WTC11 (cell line): ENCODE data around the gene UGT2A1. TPM values are rescaled to one million over a fixed set of nuclear protein-coding genes. Genes with fewer than 3 reads are reported as not detected.

Experiments used
- ATAC-seq: fragments of 200-7000 bp; cut with Tn5 transposase; 2 replicates; pipeline ENCODE4 v1.10.0; 2021; ENCODE audit warnings: mild to moderate bottlenecking, moderate library complexity
- CTCF ChIA-PET: fragments of 300-600 bp; sonication (Branson Sonifier 250); formaldehyde crosslinking; loops from one replicate; lab custom pipeline; 2021; ENCODE audit warnings: antibody characterized with exemption; lab: Charles Lee
- POLR2A ChIA-PET: fragments of 350-600 bp; sonication (Branson Sonifier 250); formaldehyde crosslinking; loops from one replicate; lab custom pipeline; 2021; ENCODE audit warnings: antibody characterized with exemption; lab: Charles Lee
- DNase-seq: peaks from one replicate; pipeline ENCODE4 v3.0.0; 2021; ENCODE audit warnings: low spot score
- H3K27ac Mint-ChIP-seq: 2 replicates; pipeline ENCODE4 v1.8.0; 2021; ENCODE audit warnings: mixed read lengths
- H3K27me3 Mint-ChIP-seq: 2 replicates; pipeline ENCODE4 v1.8.0; 2021; ENCODE audit warnings: low read depth, mild to moderate bottlenecking, moderate library complexity, mixed read lengths
- H3K36me3 Mint-ChIP-seq: 2 replicates; pipeline ENCODE4 v1.8.0; 2021; ENCODE audit warnings: mixed read lengths
- H3K4me1 Mint-ChIP-seq: 2 replicates; pipeline ENCODE4 v1.8.0; 2022; ENCODE audit warnings: mixed read lengths
- H3K4me3 Mint-ChIP-seq: 2 replicates; pipeline ENCODE4 v1.8.0; 2021; ENCODE audit warnings: mild to moderate bottlenecking, moderate library complexity, mixed read lengths
- H3K9me3 Mint-ChIP-seq: 2 replicates; pipeline ENCODE4 v1.8.0; 2021; ENCODE audit warnings: mixed read lengths
- AFF4 ChIP-seq: sonication (generic); formaldehyde crosslinking; IDR thresholded peaks from 2 replicates; pipeline ENCODE4 v1.8.1; 2023; ENCODE audit warnings: mild to moderate bottlenecking, missing genetic modification reagents, borderline replicate concordance
- ATF1 ChIP-seq: sonication (generic); formaldehyde crosslinking; IDR thresholded peaks from 2 replicates; pipeline ENCODE4 v1.8.1; 2023; ENCODE audit warnings: mild to moderate bottlenecking, moderate library complexity, missing genetic modification reagents
- GRHL2 ChIP-seq: fragments of 250-450 bp; sonication (Bioruptor Pico); IDR thresholded peaks from 2 replicates; pipeline ENCODE4 v1.8.0; 2022; ENCODE audit warnings: mild to moderate bottlenecking, moderate library complexity; ENCODE audit not compliant: insufficient replicate concordance, severe bottlenecking
- GTF2I ChIP-seq: fragments of 250-450 bp; sonication (Bioruptor Pico); conservative IDR thresholded peaks from 2 replicates; pipeline ENCODE4 v1.4.0; 2021; ENCODE audit warnings: mild to moderate bottlenecking
- MAX ChIP-seq: sonication (generic); formaldehyde crosslinking; IDR thresholded peaks from 2 replicates; pipeline ENCODE4 v1.8.0; 2022; ENCODE audit warnings: mild to moderate bottlenecking, missing genetic modification reagents
- NFYB ChIP-seq: sonication (generic); formaldehyde crosslinking; conservative IDR thresholded peaks from 2 replicates; pipeline ENCODE4 v1.8.0; 2022; ENCODE audit warnings: low read depth, missing genetic modification reagents
- NR1H2 ChIP-seq: sonication (generic); formaldehyde crosslinking; IDR thresholded peaks from 2 replicates; pipeline ENCODE4 v1.9.0; 2021; ENCODE audit warnings: mild to moderate bottlenecking, moderate library complexity, missing genetic modification reagents
- NR3C1 ChIP-seq: sonication (generic); formaldehyde crosslinking; conservative IDR thresholded peaks from 2 replicates; pipeline ENCODE4 v1.8.1; 2023; ENCODE audit warnings: low read depth, mild to moderate bottlenecking, missing genetic modification reagents
- OVOL2 ChIP-seq: fragments of 250-450 bp; sonication (Bioruptor Pico); IDR thresholded peaks from 2 replicates; pipeline ENCODE4 v1.9.0; 2021; ENCODE audit warnings: mild to moderate bottlenecking, borderline replicate concordance
- PRRX2 ChIP-seq: fragments of 250-450 bp; sonication (Bioruptor Pico); IDR thresholded peaks from 2 replicates; pipeline ENCODE4 v1.8.0; 2021; ENCODE audit warnings: mild to moderate bottlenecking
- SMAD4 ChIP-seq: sonication (generic); formaldehyde crosslinking; IDR thresholded peaks from 2 replicates; pipeline ENCODE4 v1.8.0; 2022; ENCODE audit warnings: mild to moderate bottlenecking, missing genetic modification reagents
- TCF7 ChIP-seq: sonication (generic); formaldehyde crosslinking; IDR thresholded peaks from 2 replicates; pipeline ENCODE4 v1.8.0; 2022; ENCODE audit warnings: mild to moderate bottlenecking, low read depth, missing genetic modification reagents, moderate library complexity
- TEAD1 ChIP-seq: sonication (generic); formaldehyde crosslinking; IDR thresholded peaks from 2 replicates; pipeline ENCODE4 v1.8.0; 2022; ENCODE audit warnings: mild to moderate bottlenecking, missing genetic modification reagents
- TP53 ChIP-seq: sonication (generic); formaldehyde crosslinking; IDR thresholded peaks from 2 replicates; pipeline ENCODE4 v1.8.1; 2023; ENCODE audit warnings: mild to moderate bottlenecking, missing genetic modification reagents
- USF1 ChIP-seq: sonication (generic); formaldehyde crosslinking; IDR thresholded peaks from 2 replicates; pipeline ENCODE4 v1.8.0; 2022; ENCODE audit warnings: mild to moderate bottlenecking, missing genetic modification reagents
- USF2 ChIP-seq: sonication (generic); formaldehyde crosslinking; IDR thresholded peaks from 2 replicates; pipeline ENCODE4 v1.8.1; 2023; ENCODE audit warnings: mild to moderate bottlenecking, missing genetic modification reagents, moderate library complexity
- ZNF121 ChIP-seq: sonication (generic); formaldehyde crosslinking; IDR thresholded peaks from 2 replicates; pipeline ENCODE4 v1.8.0; 2023; ENCODE audit warnings: missing genetic modification reagents
- ZNF423 ChIP-seq: fragments of 250-450 bp; sonication (Bioruptor Pico); IDR thresholded peaks from 2 replicates; pipeline ENCODE4 v2.1.2; 2022; ENCODE audit warnings: mild to moderate bottlenecking, moderate library complexity
- ZNF425 ChIP-seq: fragments of 250-450 bp; sonication (Bioruptor Pico); conservative IDR thresholded peaks from 2 replicates; pipeline ENCODE4 v1.9.0; 2021; ENCODE audit warnings: mild to moderate bottlenecking
- ZNF532 ChIP-seq: fragments of 250-450 bp; sonication (Bioruptor Pico); IDR thresholded peaks from 2 replicates; pipeline ENCODE4 v1.9.0; 2021; ENCODE audit warnings: mild to moderate bottlenecking, borderline replicate concordance
- ZNF671 ChIP-seq: fragments of 250-450 bp; sonication (Bioruptor Pico); IDR thresholded peaks from 2 replicates; pipeline ENCODE4 v1.8.0; 2021; ENCODE audit warnings: mild to moderate bottlenecking
- total RNA-seq: library from RNA; stranded (reverse); gene quantifications from 3 replicates; pipeline ENCODE4 v1.2.3, GENCODE V29; 2021

Gene UGT2A1
- total RNA-seq, 1 experiment from 2014 or later: 0.81 TPM

- TF ChIP-seq GRHL2 (CRISPR knock-in tag) (no peak), ZNF423 (no peak), TCF7 (CRISPR knock-in tag) (no peak), OVOL2 (no peak), ZNF532 (CRISPR knock-in tag) (no peak), USF1 (no peak), NR1H2 (CRISPR knock-in tag) (no peak), TEAD1 (CRISPR knock-in tag) (no peak), MAX (no peak), TP53 (no peak), USF2 (CRISPR knock-in tag) (no peak), GTF2I (no peak), ZNF425 (CRISPR knock-in tag) (no peak)
Observed at GRCh38 chr4:69577245-69577644, 75.8 kb downstream of the UGT2A1 start (continued).

- Mint-ChIP-seq H3K27me3 (no peaks in the 10 kb centered on the region), H3K4me1 (no peaks in the 10 kb centered on the region), H3K36me3 (peaks cover 7% of the 10 kb centered on the region), H3K9me3 (peaks cover 16% of the 10 kb centered on the region), H3K4me3 (no peak overlapping the region), H3K27ac (no peak overlapping the region)
- ATAC-seq (no peak), DNase-seq (no peak)
- CTCF ChIA-PET: no interaction called here
- POLR2A ChIA-PET: no interaction called here
- TF ChIP-seq NFYB: no peak
Observed at GRCh38 chr4:69576251-69576877, 76.7 kb downstream of the UGT2A1 start.

GRCh38 chr4:69568787-69569186, 84.3 kb downstream of the UGT2A1 start:
- ATAC-seq (no peak), DNase-seq (no peak)
- Mint-ChIP-seq H3K36me3 (no peaks in the 10 kb centered on the region), H3K4me3 (no peak overlapping the region), H3K27me3 (no peaks in the 10 kb centered on the region), H3K27ac (no peak overlapping the region), H3K4me1 (peaks cover 4% of the 10 kb centered on the region; the same call in 1 of the 2 replicates), H3K9me3 (peaks cover 6% of the 10 kb centered on the region; the same call in 1 of the 2 replicates)
- ChIA-PET POLR2A (no interaction called here), CTCF (no interaction called here)
- TF ChIP-seq AFF4 (no peak), TEAD1 (CRISPR knock-in tag) (no peak), NR3C1 (CRISPR knock-in tag) (no peak), PRRX2 (CRISPR knock-in tag) (no peak), SMAD4 (CRISPR knock-in tag) (no peak), ZNF671 (CRISPR knock-in tag) (no peak), OVOL2 (no peak), ATF1 (CRISPR knock-in tag) (no peak), ZNF121 (CRISPR knock-in tag) (no peak), USF2 (CRISPR knock-in tag) (no peak)
